Endothelial cell of umbilical vein (primary cell): Measurements from ENCODE around the gene MVB12B. TPM values are rescaled to one million over a fixed set of nuclear protein-coding genes. Genes with fewer than 3 reads are reported as not detected.

Source experiments
- BruUV-seq: library from RNA; stranded (reverse); fragments of 400-500 nt; replicated peaks from 2 replicates; lab custom pipeline; 2021; lab: Mats Ljungman, UMichigan
- CTCF ChIA-PET: fragments of 300-600, 350-600 bp; sonication (Branson Sonifier 250); formaldehyde crosslinking; loops from one replicate; lab custom pipeline; 2021; ENCODE audit warnings: antibody characterized with exemption, inconsistent platforms; lab: Charles Lee
- POLR2A ChIA-PET: fragments of 300-600, 350-600 bp; sonication (Branson Sonifier 250); formaldehyde crosslinking; loops from one replicate; lab custom pipeline; 2021; ENCODE audit warnings: antibody characterized with exemption, inconsistent platforms; lab: Charles Lee
- DNase-seq: peaks from one replicate; pipeline ENCODE4 v3.0.0-alpha.2; 2011; ENCODE audit warnings: low read depth, low spot score
- FAIRE-seq: peaks from 2 replicates; lab custom pipeline; 2011; peaks lifted over from hg19 to GRCh38; lab: Jason Lieb, UNC
- H2AFZ ChIP-seq: 2 replicates; pipeline ENCODE4 v1.6.0; 2012; ENCODE audit warnings: low read depth, low read length, control low read depth, inconsistent platforms
- H3K27ac ChIP-seq: 2 replicates; pipeline ENCODE4 v1.5.1; 2011; ENCODE audit warnings: low read depth, mild to moderate bottlenecking, control low read depth, low read length, moderate library complexity; ENCODE audit not compliant: insufficient read depth
- H3K27me3 ChIP-seq, 2 experiments: 2 replicates each; pipeline versions ENCODE4 v1.6.0 to v1.6.1; 2011; ENCODE audit warnings: low read length in 2 of 2, mixed read lengths in 1 of 2; ENCODE audit not compliant: control insufficient read depth in 2 of 2, insufficient read depth in 2 of 2
- H3K36me3 ChIP-seq, 2 experiments: 2 replicates in 1 of 2; 3 replicates in 1 of 2; pipeline ENCODE4 v1.5.1; 2011; ENCODE audit warnings: low read length in 2 of 2, mild to moderate bottlenecking in 1 of 2, moderate library complexity in 1 of 2; ENCODE audit not compliant: control insufficient read depth in 2 of 2, insufficient read depth in 2 of 2; ENCODE audit errors: extremely low read depth in 1 of 2
- H3K4me1 ChIP-seq: 3 replicates; pipeline ENCODE4 v1.5.1; 2011; ENCODE audit warnings: mild to moderate bottlenecking, low read length; ENCODE audit not compliant: control insufficient read depth, insufficient read depth; ENCODE audit errors: extremely low read depth
- H3K4me2 ChIP-seq: 2 replicates; pipeline ENCODE4 v1.6.1; 2011; ENCODE audit warnings: low read length, control low read depth, mixed read lengths; ENCODE audit not compliant: insufficient read depth
- H3K4me3 ChIP-seq, 3 experiments: fragments of 200-600 bp in 1 of 3; sonication (generic), shearing (Covaris generic) in 1 of 3; replicated peaks in 1 of 3; 2 replicates each; pipeline ENCODE4 v1.5.1; 2011 to 2016; ENCODE audit warnings: control low read depth in 3 of 3, low read length in 3 of 3, mild to moderate bottlenecking in 2 of 3, inconsistent platforms in 1 of 3, low read depth in 1 of 3, moderate library complexity in 1 of 3; ENCODE audit not compliant: insufficient read depth in 1 of 3
- H3K79me2 ChIP-seq: 2 replicates; pipeline ENCODE4 v1.6.0; 2012; ENCODE audit warnings: low read length, inconsistent platforms; ENCODE audit not compliant: control insufficient read depth, insufficient read depth
- H3K9ac ChIP-seq: replicated peaks from 2 replicates; pipeline ENCODE3; 2011; ENCODE audit warnings: low read length, control low read depth; ENCODE audit not compliant: insufficient read depth; ENCODE audit errors: extremely low read depth
- H3K9me1 ChIP-seq: replicated peaks from 3 replicates; pipeline ENCODE4 v1.6.0; 2011; ENCODE audit warnings: mild to moderate bottlenecking, low read length; ENCODE audit not compliant: control insufficient read depth, insufficient read depth; ENCODE audit errors: extremely low read depth
- H3K9me3 ChIP-seq: replicated peaks from 2 replicates; pipeline ENCODE4 v1.5.1; 2012; ENCODE audit warnings: low read length, inconsistent platforms; ENCODE audit not compliant: control insufficient read depth, insufficient read depth
- H4K20me1 ChIP-seq: replicated peaks from 2 replicates; pipeline ENCODE3; 2011; ENCODE audit warnings: mild to moderate bottlenecking, low read length; ENCODE audit not compliant: control insufficient read depth, insufficient read depth; ENCODE audit errors: extremely low read depth
- CTCF ChIP-seq, 2 donors: IDR thresholded peaks; 1 replicate in 1 of 2; 2 replicates in 1 of 2; pipeline ENCODE4 v1.5.1; 2011; ENCODE audit warnings: low read length in 2 of 2, mild to moderate bottlenecking in 2 of 2, moderate library complexity in 2 of 2, control low read depth in 1 of 2, inconsistent platforms in 1 of 2, low read depth in 1 of 2; ENCODE audit not compliant: insufficient read depth in 1 of 2; ENCODE audit errors: extremely low read depth in 1 of 2
- EZH2 ChIP-seq: IDR thresholded peaks from 2 replicates; pipeline ENCODE4 v1.6.1; 2012; ENCODE audit warnings: borderline replicate concordance, low read depth, mild to moderate bottlenecking, moderate library complexity, low read length, inconsistent platforms; ENCODE audit not compliant: severe bottlenecking
- FOS ChIP-seq: IDR thresholded peaks from 2 replicates; pipeline ENCODE4 v1.6.1; 2011; ENCODE audit warnings: mild to moderate bottlenecking, low read length, moderate library complexity, borderline replicate concordance; ENCODE audit not compliant: insufficient read depth
- GATA2 ChIP-seq: IDR thresholded peaks from 2 replicates; pipeline ENCODE4 v1.7.0; 2011; ENCODE audit warnings: low read depth, mild to moderate bottlenecking, moderate library complexity, mixed read lengths, low read length; ENCODE audit not compliant: insufficient read length, insufficient read depth
- POLR2A ChIP-seq: IDR thresholded peaks from 2 replicates; pipeline ENCODE4 v1.6.1; 2012; ENCODE audit warnings: low read depth, mild to moderate bottlenecking, control low read depth, low read length
- dilution Hi-C: fragments of 300-500 bp; cut with MboI; formaldehyde crosslinking; loops from one replicate; pipeline ENCODE4 v1.15.0; 2019; ENCODE audit warnings: low sequenced_read_pairs; ENCODE audit not compliant: extremely low pct_ligation_motif_present
- intact Hi-C: fragments of 100-400 bp; cut with micrococcal nuclease; formaldehyde crosslinking; loops from one replicate; pipeline ENCODE4 v1.10.0; 2022
- polyA plus RNA-seq, 4 experiments: library from polyadenylated mRNA; depleted of rRNA in 3 of 4; stranded (reverse) in 3 of 4; unstranded in 1 of 4; fragments of >200 nt; gene quantifications; 2 replicates each; pipeline versions ENCODE4 v1.2.1 to v1.2.3, GENCODE V29; 2011 to 2012; ENCODE audit warnings: missing spikeins in 1 of 4
- total RNA-seq: library from RNA; stranded (reverse); gene quantifications from 2 replicates; pipeline ENCODE4 v1.2.3, GENCODE V29; 2021

The MVB12B gene
- total and polyA plus RNA-seq, 2 donors (not counting 3 experiments of a cell fraction or from before 2014, with no cell fraction given): 6.6 to 17.3 TPM

- FAIRE-seq: no peak
- Histone ChIP-seq H3K4me3 (no peak overlapping the region), H3K36me3 (no peaks in the 10 kb centered on the region), H3K9me1 (no peaks in the 10 kb centered on the region), H3K79me2 (no peaks in the 10 kb centered on the region), H2AFZ (no peak overlapping the region), H3K4me2 (no peak overlapping the region), H3K27me3 (peaks cover 31% of the 10 kb centered on the region in 2 experiments), H3K9ac (no peak overlapping the region), H3K4me1 (peaks cover 5% of the 10 kb centered on the region), H4K20me1 (no peaks in the 10 kb centered on the region), H3K9me3 (no peaks in the 10 kb centered on the region), H3K27ac (no peak overlapping the region)
- dilution Hi-C loops: no loop called here
- POLR2A ChIA-PET: interaction anchor here (0.6 to 0.8 kb wide), 2 partner anchors 13 to 227 kb away, joined by 3 to 4 read pairs; no protein-coding TSS in a partner anchor
- DNase-seq: no peak
- no TSS peak for BruUV-seq
- CTCF ChIA-PET: interaction anchor here (0.8 to 1.1 kb wide), 2 partner anchors 21 to 37 kb away, joined by 3 read pairs; no protein-coding TSS in a partner anchor
- no peak for TF ChIP-seq FOS
- no peak for TF ChIP-seq EZH2
- no peak for TF ChIP-seq POLR2A
- TF ChIP-seq CTCF (IDR thresholded peaks at IDR 0.05; ENCODE audit: extremely low read depth in 1 of 2, insufficient read depth in 1 of 2, low read depth in 1 of 2, low read length in 2 of 2): no peak
- intact Hi-C loops: no loop called here
Measured at GRCh38 chr9:126519660-126520420, 193.2 kb downstream of the MVB12B start.

GRCh38 chr9:126520453-126520852 is 193.8 kb downstream of the MVB12B start:
- Histone ChIP-seq H3K9ac (no peak overlapping the region), H2AFZ (no peak overlapping the region), H3K4me1 (peaks cover 5% of the 10 kb centered on the region), H3K4me3 (no peak overlapping the region), H3K27me3 (peaks cover 31 to 36% of the 10 kb centered on the region in 2 experiments), H4K20me1 (no peaks in the 10 kb centered on the region), H3K27ac (no peak overlapping the region), H3K9me1 (no peaks in the 10 kb centered on the region), H3K4me2 (no peak overlapping the region), H3K79me2 (no peaks in the 10 kb centered on the region), H3K9me3 (no peaks in the 10 kb centered on the region), H3K36me3 (no peaks in the 10 kb centered on the region)
- ChIA-PET POLR2A (interaction anchor here (0.6 to 0.8 kb wide), 2 partner anchors 12 to 226 kb away, joined by 3 to 4 read pairs; no protein-coding TSS in a partner anchor), CTCF (interaction anchor here (0.8 to 2.2 kb wide), 3 partner anchors 20 to 36 kb away, joined by 3 to 5 read pairs (median 3); no protein-coding TSS in a partner anchor)
- intact Hi-C loops (no loop called here), dilution Hi-C loops (no loop called here)
- TF ChIP-seq GATA2: no peak
- FAIRE-seq (no peak), DNase-seq (no peak)
- BruUV-seq: no TSS peak
